NCI-H128 (cell line): ENCODE measurements around the gene RGS1.

Source experiments
- DNase-seq: peaks from one replicate; lab custom pipeline; 2025; ENCODE audit not compliant: unreplicated experiment; lab: John Stamatoyannopoulos, UW

Gene RGS1

DNA sequence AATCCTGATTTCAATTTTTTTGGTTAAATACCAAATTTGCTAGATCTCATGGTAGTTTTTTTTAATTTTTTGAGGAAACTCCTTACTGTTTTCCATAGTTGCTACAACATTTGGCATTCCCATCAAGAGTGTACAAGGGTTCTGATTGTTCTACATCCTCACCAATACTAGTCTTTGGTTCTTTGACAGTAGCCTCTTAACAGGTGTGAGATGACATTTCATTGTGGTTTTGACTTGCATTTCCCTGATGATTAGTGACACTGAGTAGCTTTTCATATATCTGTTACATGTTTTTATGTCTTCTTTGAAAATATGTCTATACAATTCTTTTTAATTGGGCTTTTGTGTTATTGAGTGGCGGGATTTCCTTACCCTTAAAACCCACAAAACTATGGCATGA, 39.5 kb downstream of the RGS1 start:
- no peak for DNase-seq

DNA sequence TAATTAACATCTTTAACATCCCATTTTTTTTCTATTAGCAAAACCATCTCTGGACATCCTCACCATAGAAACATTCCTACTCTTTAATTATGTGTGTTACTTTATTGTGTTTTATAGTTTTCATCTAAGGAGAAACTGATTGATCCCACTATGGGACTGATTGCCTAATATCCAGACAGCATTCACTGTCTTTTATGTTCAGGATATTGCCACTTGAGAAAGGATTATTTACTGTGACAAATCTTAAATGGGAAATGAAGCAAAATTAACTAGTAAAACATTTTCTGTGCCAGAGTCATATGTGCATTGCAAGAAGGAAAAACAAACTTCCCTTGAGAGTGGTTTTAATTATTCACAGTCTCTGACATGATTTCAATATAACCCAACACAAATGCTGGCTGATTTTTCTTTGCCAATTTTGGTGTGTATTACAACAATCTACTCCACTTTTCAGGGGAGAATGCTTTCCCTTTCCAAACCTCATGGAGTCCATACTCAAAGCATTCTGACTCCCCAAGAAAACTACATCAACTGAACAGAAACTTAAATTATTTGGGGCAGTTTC, 44.6 kb downstream of the RGS1 start:
- DNase-seq: no peak

DNA sequence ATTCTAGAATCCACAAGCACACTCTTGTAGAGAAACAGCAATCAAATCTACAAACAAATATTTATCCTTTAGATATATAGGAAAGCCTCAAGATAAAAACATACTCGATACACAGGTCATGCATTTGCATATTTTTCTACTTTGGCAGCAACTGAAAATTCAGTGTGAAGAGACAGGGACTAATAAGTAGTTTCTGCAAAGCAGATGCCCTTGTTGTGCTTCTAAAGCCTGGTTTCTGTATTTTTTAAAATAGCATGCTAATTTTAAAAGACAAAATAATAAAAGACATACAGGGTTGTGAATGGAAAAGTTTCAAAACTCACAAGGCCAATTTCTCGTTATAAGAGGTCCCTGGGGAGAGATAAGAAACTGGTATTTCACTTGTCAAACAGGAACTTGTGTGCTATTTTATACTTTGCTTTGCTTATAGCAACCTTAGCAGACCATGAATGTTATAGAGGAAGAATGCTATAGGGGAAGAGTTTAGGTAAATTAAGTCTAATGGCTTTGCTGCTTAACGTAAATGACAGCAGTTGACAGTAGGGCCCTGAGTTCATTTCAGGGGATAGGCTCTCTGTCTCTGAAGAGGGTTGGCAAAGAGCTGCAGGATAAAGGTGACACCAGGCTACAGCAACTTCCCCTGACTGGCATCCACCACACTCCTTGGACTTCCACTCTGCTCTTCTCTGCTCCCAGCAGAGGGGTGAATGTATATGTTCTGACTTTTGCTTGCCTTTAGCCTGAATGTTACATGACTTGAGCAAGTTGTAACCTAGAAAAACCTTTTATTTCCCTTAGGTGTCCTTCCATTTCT, 51.0 kb downstream of the RGS1 start:
- DNase-seq: no peak

DNA sequence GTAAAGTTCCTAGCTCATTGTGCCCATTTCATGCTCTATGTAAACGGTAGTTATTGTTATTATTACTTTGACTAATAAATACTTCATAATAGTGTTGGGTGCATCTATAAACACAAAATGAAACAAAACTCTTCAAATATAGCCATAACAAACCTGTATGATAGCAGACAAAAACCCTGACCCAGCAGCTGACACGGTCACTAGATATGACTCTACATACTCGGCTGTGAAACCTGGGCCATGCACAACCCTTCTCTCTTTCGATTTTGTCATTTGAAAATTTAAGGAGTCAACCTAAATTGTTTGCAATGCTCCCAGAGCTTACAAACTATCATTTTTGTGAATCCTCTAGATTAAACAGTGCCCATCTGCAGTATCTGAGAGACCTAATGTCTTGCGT, 52.3 kb downstream of the RGS1 start:
- no peak for DNase-seq

DNA sequence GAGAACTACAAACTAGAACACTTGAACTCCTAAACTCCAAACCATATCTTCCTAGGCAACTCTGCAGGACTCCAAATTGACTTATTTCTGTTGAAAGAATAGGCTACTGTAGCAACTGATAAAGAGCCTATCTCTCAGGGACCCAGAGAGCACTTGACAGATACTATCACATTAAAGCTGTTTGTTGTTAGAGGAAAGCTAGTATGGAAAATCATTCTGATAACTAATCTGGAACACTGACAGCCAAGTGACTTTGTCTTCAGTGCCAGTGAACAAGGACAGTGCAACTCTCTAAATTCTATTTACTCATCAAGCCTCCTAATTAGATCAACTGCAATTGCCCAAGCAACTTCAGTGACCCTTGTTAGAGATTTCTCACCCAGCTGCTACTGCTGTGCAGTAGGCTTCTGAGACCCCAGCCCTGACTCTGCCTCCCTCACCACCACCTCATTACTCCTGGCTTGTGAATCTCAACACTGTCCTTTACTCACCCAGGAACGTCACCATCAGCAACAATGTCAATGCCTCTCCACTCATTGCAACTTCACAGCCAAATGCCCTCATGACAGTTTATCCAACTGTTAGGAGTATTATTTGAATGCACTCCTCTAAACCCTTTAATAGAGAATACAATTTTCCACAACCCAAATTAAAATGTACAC, 53.0 kb downstream of the RGS1 start:
- DNase-seq: no peak

DNA sequence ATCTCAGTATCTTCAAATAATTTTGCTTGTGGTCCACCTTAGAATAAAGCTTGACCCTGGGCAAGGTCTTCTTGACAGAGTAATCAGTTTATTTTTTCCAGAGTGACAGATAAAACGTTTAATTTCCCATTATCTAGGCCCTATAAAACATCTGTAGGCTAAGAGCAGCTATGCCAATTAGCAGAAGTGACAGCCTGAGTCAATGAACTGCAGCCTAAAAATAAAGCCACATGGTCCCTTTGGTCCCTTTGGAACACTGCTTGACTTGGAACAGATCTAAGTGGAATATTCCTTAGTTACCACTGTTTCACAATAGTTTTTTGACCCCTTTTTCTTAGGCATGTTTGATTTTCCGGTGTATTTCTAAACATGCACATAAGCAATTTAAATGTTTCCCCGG, 54.0 kb downstream of the RGS1 start:
- DNase-seq: no peak
